HCT116 (cell line): ENCODE measurements around the gene SNX10. TPM values are rescaled to one million over a fixed set of nuclear protein-coding genes. Genes with fewer than 3 reads are reported as not detected.

ENCODE experiments used
- ATAC-seq: fragments of 200-7000 bp; cut with Tn5 transposase; 2 replicates; pipeline ENCODE4 v1.9.1; 2020; ENCODE audit warnings: mild to moderate bottlenecking, moderate library complexity
- BruUV-seq: library from RNA; stranded (reverse); fragments of 400-500 nt; replicated peaks from 2 replicates; lab custom pipeline; 2021; lab: Mats Ljungman, UMichigan
- CTCF ChIA-PET: fragments of 300-600 bp; sonication (Branson Sonifier 250); formaldehyde crosslinking; loops from one replicate; lab custom pipeline; 2021; ENCODE audit warnings: antibody characterized with exemption; lab: Charles Lee
- POLR2A ChIA-PET: fragments of 300-600, 350-600 bp; sonication (Branson Sonifier 250); formaldehyde crosslinking; loops from one replicate; lab custom pipeline; 2021; ENCODE audit warnings: antibody characterized with exemption; lab: Charles Lee
- RAD21 ChIA-PET, 2 experiments: fragments of 300-600 bp; sonication (Branson Sonifier 250); formaldehyde crosslinking; loops; one replicate each; lab custom pipeline; 2023; ENCODE audit warnings: low total read pairs in 2 of 2; ENCODE audit not compliant: uncharacterized antibody in 2 of 2, unreplicated experiment in 2 of 2, low non-redundant PET in 1 of 2; lab: Charles Lee
- DNase-seq: peaks from one replicate; pipeline ENCODE4 v3.0.0-alpha.2; 2010; ENCODE audit warnings: low read depth, low spot score
- H2AFZ ChIP-seq: fragments of 200-600 bp; shearing (Covaris generic), sonication (generic); 2 replicates; pipeline ENCODE4 v1.6.1; 2017; ENCODE audit warnings: low read depth, mixed run types, mixed read lengths, antibody characterized with exemption, low read length; ENCODE audit not compliant: poor library complexity, severe bottlenecking
- H3K27ac ChIP-seq: 2 replicates; pipeline ENCODE4 v1.5.1; 2012; ENCODE audit warnings: low read depth, low read length
- H3K27me3 ChIP-seq: fragments of 200-600 bp; sonication (generic); 2 replicates; pipeline ENCODE4 v1.6.1; 2016; ENCODE audit warnings: mixed run types, low read length, mixed read lengths; ENCODE audit not compliant: insufficient read depth
- H3K36me3 ChIP-seq, 2 experiments: fragments of 200-500 bp in 1 of 2; fragments of 200-600 bp in 1 of 2; sonication (Bioruptor generic) in 1 of 2; sonication (generic) in 1 of 2; 2 replicates each; pipeline versions ENCODE4 v1.5.1 to v1.6.1; 2014 to 2016; ENCODE audit warnings: low read length in 2 of 2, inconsistent platforms in 1 of 2, mixed read lengths in 1 of 2, mixed run types in 1 of 2; ENCODE audit not compliant: insufficient read depth in 2 of 2, control insufficient read depth in 1 of 2
- H3K4me1 ChIP-seq, 2 experiments: fragments of 200-600 bp in 1 of 2; sonication (generic) in 1 of 2; 2 replicates each; pipeline versions ENCODE4 v1.5.1 to v1.6.1; 2012 to 2017; ENCODE audit warnings: low read length in 2 of 2, inconsistent platforms in 1 of 2, mild to moderate bottlenecking in 1 of 2, mixed read lengths in 1 of 2, mixed run types in 1 of 2, moderate library complexity in 1 of 2; ENCODE audit not compliant: insufficient read depth in 2 of 2, control insufficient read depth in 1 of 2
- H3K4me2 ChIP-seq: fragments of 200-600 bp; sonication (generic); 2 replicates; pipeline ENCODE4 v1.6.1; 2017; ENCODE audit warnings: mixed run types, low read length, mixed read lengths
- H3K4me3 ChIP-seq, 2 experiments: fragments of 200-600 bp in 1 of 2; sonication (generic) in 1 of 2; replicated peaks in 1 of 2; 2 replicates each; pipeline ENCODE4 v1.5.1; 2011 to 2016; ENCODE audit warnings: low read length in 2 of 2, control low read depth in 1 of 2, low read depth in 1 of 2, mild to moderate bottlenecking in 1 of 2, mixed read lengths in 1 of 2, mixed run types in 1 of 2
- H3K79me2 ChIP-seq: fragments of 200-600 bp; sonication (generic); 2 replicates; pipeline ENCODE4 v1.6.1; 2017; ENCODE audit warnings: mild to moderate bottlenecking, mixed run types, low read length, moderate library complexity, mixed read lengths; ENCODE audit not compliant: insufficient read depth
- H3K9ac ChIP-seq: fragments of 200-600 bp; sonication (generic); 2 replicates; pipeline ENCODE4 v1.6.1; 2016; ENCODE audit warnings: low read length, mixed read lengths
- H3K9me2 ChIP-seq: fragments of 200-600 bp; sonication (generic), shearing (Covaris generic); 2 replicates; pipeline ENCODE4 v1.6.1; 2017; ENCODE audit warnings: mixed run types, mild to moderate bottlenecking, moderate library complexity; ENCODE audit not compliant: insufficient read depth
- H3K9me3 ChIP-seq, 2 experiments: fragments of 200-500 bp in 1 of 2; fragments of 200-600 bp in 1 of 2; sonication (Bioruptor generic) in 1 of 2; sonication (generic) in 1 of 2; 2 replicates each; pipeline ENCODE4 v1.6.1; 2014 to 2017; ENCODE audit warnings: low read length in 2 of 2, mixed read lengths in 2 of 2, inconsistent platforms in 1 of 2, low read depth in 1 of 2, mild to moderate bottlenecking in 1 of 2, mixed run types in 1 of 2, moderate library complexity in 1 of 2; ENCODE audit not compliant: control insufficient read depth in 1 of 2, insufficient read depth in 1 of 2
- H4K20me1 ChIP-seq: fragments of 200-600 bp; sonication (generic), shearing (Covaris generic); 2 replicates; pipeline ENCODE4 v1.6.1; 2017; ENCODE audit warnings: mixed run types, mild to moderate bottlenecking, moderate library complexity; ENCODE audit not compliant: insufficient read depth
- ATF3 ChIP-seq: IDR thresholded peaks from 2 replicates; pipeline ENCODE4 v1.6.1; 2012
- CBX3 ChIP-seq: IDR thresholded peaks from 2 replicates; pipeline ENCODE4 v1.6.1; 2012; ENCODE audit warnings: low read depth
- EGR1 ChIP-seq: IDR thresholded peaks from 2 replicates; pipeline ENCODE4 v1.6.1; 2012; ENCODE audit warnings: low read depth
- ELF1 ChIP-seq: IDR thresholded peaks from 2 replicates; pipeline ENCODE4 v1.6.1; 2012; ENCODE audit warnings: low read depth, borderline replicate concordance
- EZH2phosphoT487 ChIP-seq: fragments of 200-600 bp; IDR thresholded peaks from 2 replicates; pipeline ENCODE4 v1.6.1; 2018; ENCODE audit warnings: antibody characterized with exemption, borderline replicate concordance
- FOSL1 ChIP-seq: IDR thresholded peaks from 2 replicates; pipeline ENCODE4 v1.6.1; 2012; ENCODE audit warnings: low read depth
- JUND ChIP-seq: IDR thresholded peaks from 2 replicates; pipeline ENCODE4 v1.6.1; 2012
- ZBTB33 ChIP-seq: IDR thresholded peaks from 2 replicates; pipeline ENCODE4 v1.6.1; 2011; ENCODE audit warnings: mild to moderate bottlenecking, low read length, moderate library complexity; ENCODE audit not compliant: insufficient replicate concordance; ENCODE audit errors: extremely low read depth
- ZFX ChIP-seq: fragments of 450-650 bp; IDR thresholded peaks from 2 replicates; pipeline ENCODE4 v1.6.1; 2017
- intact Hi-C: fragments of 100-400 bp; cut with micrococcal nuclease; formaldehyde crosslinking; loops from 2 replicates; pipeline ENCODE4 v1.10.0; 2022
- total RNA-seq: library from RNA; stranded (reverse); gene quantifications from one replicate; pipeline ENCODE4 v1.2.1, GENCODE V29; 2021; ENCODE audit not compliant: unreplicated experiment

Gene SNX10
- total RNA-seq, 1 experiment from 2014 or later, result 26.9 TPM

- ChIA-PET POLR2A (no interaction called here), RAD21 (no interaction called here), CTCF (interaction anchor here (0.9 to 5.2 kb wide), 4 partner anchors 125 to 786 kb away, joined by 3 to 34 read pairs (median 4); no protein-coding TSS in a partner anchor)
- Histone ChIP-seq H3K36me3 (peaks cover 0 to 6% of the 10 kb centered on the region in 2 experiments; a peak in 1 of 4 replicates), H3K9me3 (no peaks in the 10 kb centered on the region), H3K9ac (no peak overlapping the region), H3K27me3 (no peaks in the 10 kb centered on the region), H3K27ac (no peak overlapping the region), H3K4me2 (no peak overlapping the region), H3K4me3 (no peak overlapping the region), H3K9me2 (no peaks in the 10 kb centered on the region), H2AFZ (no peak overlapping the region), H3K79me2 (no peaks in the 10 kb centered on the region), H4K20me1 (no peaks in the 10 kb centered on the region), H3K4me1 (no peaks in the 10 kb centered on the region)
- DNase-seq (no peak), ATAC-seq (no peak)
- TF ChIP-seq CBX3 (no peak), ZBTB33 (no peak), ZFX (no peak), ELF1 (no peak), JUND (no peak), EGR1 (no peak), ATF3 (no peak), EZH2phosphoT487 (no peak), FOSL1 (no peak)
- intact Hi-C loops, result loop anchor here (2.0 kb wide), 1 partner anchor 125 kb away; no protein-coding TSS in a partner anchor
- no TSS peak for BruUV-seq
These were observed 84.1 kb downstream of the SNX10 start for GRCh38 chr7:26375726-26376174.
